K562 (cell line): Measurements from ENCODE around the gene NOD2. TPM values are rescaled to one million over a fixed set of nuclear protein-coding genes. Genes with fewer than 3 reads are reported as not detected.

Experiments
- ATAC-seq: fragments of 200-7000 bp; cut with Tn5 transposase; 3 replicates; pipeline ENCODE4 v1.9.1; 2020; ENCODE audit warnings: moderate library complexity
- BruUV-seq: library from RNA; stranded (reverse); fragments of 400-500 nt; replicated peaks from 2 replicates; lab custom pipeline; 2021; lab: Mats Ljungman, UMichigan
- CTCF ChIA-PET: fragments of 300-600 bp; formaldehyde crosslinking; extraction: SDS; loops from one replicate; lab custom pipeline; 2021; ENCODE audit warnings: low intra/inter-chr PET ratio; lab: Yijun Ruan, JAX
- POLR2A ChIA-PET: fragments of 300-600, 350-650 bp; sonication (Branson Sonifier 250); formaldehyde crosslinking; extraction: SDS; loops from one replicate; lab custom pipeline; 2021; ENCODE audit warnings: antibody characterized with exemption, inconsistent platforms; lab: Yijun Ruan, JAX
- DNase-seq, 4 experiments: peaks; one replicate each; pipeline versions ENCODE4 v3.0.0 to v3.0.0-alpha.2; 2011 to 2018; ENCODE audit warnings: low spot score in 3 of 4, mixed read lengths in 3 of 4; ENCODE audit errors: extremely low read depth in 1 of 4
- FAIRE-seq: peaks from 2 replicates; lab custom pipeline; 2011; peaks lifted over from hg19 to GRCh38; lab: Jason Lieb, UNC
- H2AFZ ChIP-seq: 2 replicates; pipeline ENCODE4 v1.6.0; 2011; ENCODE audit warnings: low read depth, low read length, control low read depth, inconsistent platforms
- H3K27ac ChIP-seq: fragments of 200-600 bp; 3 replicates; pipeline ENCODE4 v1.8.0; 2011; ENCODE audit warnings: low read depth, mild to moderate bottlenecking, control low read depth, inconsistent platforms, low read length, moderate library complexity, mixed read lengths; ENCODE audit errors: extremely low read depth
- H3K27me3 ChIP-seq, 2 experiments: fragments of 300-600 bp in 1 of 2; 2 replicates in 1 of 2; 3 replicates in 1 of 2; pipeline versions ENCODE4 v1.6.0 to v1.8.0; 2011; ENCODE audit warnings: inconsistent platforms in 2 of 2, low read length in 2 of 2, mild to moderate bottlenecking in 1 of 2, mixed read lengths in 1 of 2, moderate library complexity in 1 of 2; ENCODE audit not compliant: control insufficient read depth in 2 of 2, insufficient read depth in 2 of 2
- H3K36me3 ChIP-seq: fragments of 300-600 bp; 3 replicates; pipeline ENCODE4 v1.8.0; 2011; ENCODE audit warnings: mild to moderate bottlenecking, low read length, inconsistent platforms; ENCODE audit not compliant: control insufficient read depth, insufficient read depth
- H3K4me1 ChIP-seq, 2 experiments: fragments of 200-600 bp in 1 of 2; replicated peaks in 1 of 2; 2 replicates in 1 of 2; 3 replicates in 1 of 2; pipeline versions ENCODE4 v1.5.1 to v1.8.0; 2011; ENCODE audit warnings: inconsistent platforms in 2 of 2, low read length in 2 of 2, mild to moderate bottlenecking in 1 of 2, mixed read lengths in 1 of 2, moderate library complexity in 1 of 2; ENCODE audit not compliant: control insufficient read depth in 2 of 2, insufficient read depth in 2 of 2
- H3K4me2 ChIP-seq: 2 replicates; pipeline ENCODE4 v1.6.1; 2011; ENCODE audit warnings: low read length, control low read depth, inconsistent platforms, mixed read lengths; ENCODE audit not compliant: insufficient read depth
- H3K4me3 ChIP-seq: fragments of 200-600 bp; sonication (generic), shearing (Covaris generic); 2 replicates; pipeline ENCODE4 v1.5.1; 2016; ENCODE audit warnings: control low read depth, inconsistent platforms
- H3K79me2 ChIP-seq: fragments of 200-600 bp; 3 replicates; pipeline ENCODE4 v1.8.0; 2011; ENCODE audit warnings: low read length, inconsistent platforms; ENCODE audit not compliant: control insufficient read depth, insufficient read depth
- H3K9ac ChIP-seq, 2 experiments: 2 replicates each; pipeline versions ENCODE4 v1.6.0 to v1.6.1; 2011; ENCODE audit warnings: low read depth in 2 of 2, low read length in 2 of 2, control low read depth in 1 of 2, inconsistent platforms in 1 of 2, mild to moderate bottlenecking in 1 of 2, mixed read lengths in 1 of 2; ENCODE audit not compliant: insufficient read depth in 1 of 2
- H3K9me1 ChIP-seq: one replicate; pipeline ENCODE4 v1.6.0; 2011; ENCODE audit warnings: inconsistent platforms, mild to moderate bottlenecking, low read length, moderate library complexity; ENCODE audit not compliant: control insufficient read depth, insufficient read depth
- H3K9me3 ChIP-seq: replicated peaks from 2 replicates; pipeline ENCODE4 v1.5.1; 2011; ENCODE audit warnings: low read depth, low read length, inconsistent platforms; ENCODE audit not compliant: control insufficient read depth, insufficient read depth
- H4K20me1 ChIP-seq: replicated peaks from 2 replicates; pipeline ENCODE4 v1.6.1; 2011; ENCODE audit warnings: low read length, inconsistent platforms, mixed read lengths; ENCODE audit not compliant: control insufficient read depth, insufficient read depth
- BRF1 ChIP-seq: IDR thresholded peaks from 3 replicates; pipeline ENCODE4 v1.6.1; 2011; ENCODE audit warnings: borderline replicate concordance, mild to moderate bottlenecking; ENCODE audit not compliant: insufficient read length; ENCODE audit errors: extremely low read depth
- CBFA2T2 ChIP-seq: fragments of 450-650 bp; conservative IDR thresholded peaks from 2 replicates; pipeline ENCODE4 v1.6.1; 2017; ENCODE audit warnings: mild to moderate bottlenecking
- HMGN3 ChIP-seq: IDR thresholded peaks from 2 replicates; pipeline ENCODE4 v1.6.1; 2011; ENCODE audit warnings: borderline replicate concordance, low read depth, mild to moderate bottlenecking, mixed read lengths, low read length; ENCODE audit not compliant: insufficient read length; ENCODE audit errors: extremely low read depth
- KAT7 ChIP-seq: sonication (generic); formaldehyde crosslinking; IDR thresholded peaks from 2 replicates; pipeline ENCODE4 v1.8.0; 2022; ENCODE audit warnings: missing genetic modification reagents, mild to moderate bottlenecking, borderline replicate concordance
- NEUROD1 ChIP-seq: fragments of 150-350 bp; IDR thresholded peaks from 2 replicates; pipeline ENCODE4 v1.6.1; 2014; ENCODE audit warnings: borderline replicate concordance, low read length, low read depth; ENCODE audit not compliant: partially characterized antibody
- NFIC ChIP-seq: fragments of 450-650 bp; IDR thresholded peaks from 2 replicates; pipeline ENCODE4 v1.6.1; 2017; ENCODE audit warnings: mild to moderate bottlenecking, inconsistent platforms
- RBM25 ChIP-seq: fragments of 200-400 bp; formaldehyde crosslinking; IDR thresholded peaks from 2 replicates; pipeline ENCODE4 v1.6.1; 2018; ENCODE audit warnings: low read length, low read depth, moderate library complexity; ENCODE audit not compliant: severe bottlenecking
- SPI1 ChIP-seq: IDR thresholded peaks from 2 replicates; pipeline ENCODE4 v1.6.1; 2011; ENCODE audit warnings: low read depth, low read length, control low read depth, borderline replicate concordance
- TRIM24 ChIP-seq, 2 experiments: fragments of 450-650 bp; IDR thresholded peaks; 2 replicates each; pipeline ENCODE4 v1.6.1; 2016
- WGBS: fragments of 100-300 bp; shearing (Covaris generic); methylation state at CpG from one replicate; pipeline ENCODE4 v1.1.6; 2016; ENCODE audit warnings: low coverage, mixed read lengths; ENCODE audit not compliant: insufficient coverage; ENCODE audit errors: missing lambda C conversion rate; 5-methylcytosine and 5-hydroxymethylcytosine counted together
- in situ Hi-C: fragments of 300-500 bp; cut with MboI; formaldehyde crosslinking; loops from 4 replicates; pipeline ENCODE4 v1.15.0; 2018; ENCODE audit warnings: inconsistent platforms, mixed read lengths
- intact Hi-C: fragments of 100-400 bp; cut with micrococcal nuclease; formaldehyde crosslinking; loops from 2 replicates; pipeline ENCODE4 v1.14.2; 2022
- polyA plus RNA-seq, 8 experiments: library from polyadenylated mRNA; depleted of rRNA in 4 of 8; stranded (reverse) in 5 of 8; unstranded in 3 of 8; fragments of >200 nt; fragmentation: Nextera tagmentation in 2 of 8; fragmentation: Illumina TruSeq in 1 of 8; extraction: Ambion mirVana in 2 of 8; extraction: Trizol in 1 of 8; gene quantifications; 2 replicates each; pipeline versions ENCODE4 v1.2.1 to v1.2.3, GENCODE V29; 2011 to 2014; ENCODE audit warnings: inconsistent platforms in 1 of 8, missing spikeins in 1 of 8
- total RNA-seq, 7 experiments: library from RNA; depleted of rRNA in 6 of 7; stranded (reverse); fragments of >200 nt in 6 of 7; fragmentation: Illumina TruSeq in 2 of 7; extraction: Trizol in 2 of 7; gene quantifications; 2 replicates each; pipeline versions ENCODE4 v1.2.1 to v1.2.3, GENCODE V29; 2011 to 2021; ENCODE audit warnings: low replicate concordance in 1 of 7
- TF ChIP-seq, protein P1 (sequence below): fragments of 250-450 bp; sonication (Bioruptor Pico); IDR thresholded peaks from 2 replicates; pipeline ENCODE4 v1.4.0; 2020
- TF ChIP-seq, protein P2 (sequence below): IDR thresholded peaks from 3 replicates; pipeline ENCODE4 v1.6.1; 2011; ENCODE audit warnings: borderline replicate concordance, mild to moderate bottlenecking, moderate library complexity; ENCODE audit not compliant: insufficient read length; ENCODE audit errors: extremely low read depth
- TF ChIP-seq, protein P3 (sequence below), 3 experiments: fragments of 200-800 bp in 1 of 3; sonication (Bioruptor generic) in 1 of 3; sonication (generic) in 1 of 3; formaldehyde crosslinking in 1 of 3; IDR thresholded peaks; 2 replicates each; pipeline versions ENCODE4 v1.6.1 to v1.8.0; 2016 to 2022; ENCODE audit warnings: mild to moderate bottlenecking in 2 of 3, missing compliant biosample characterization in 2 of 3, missing genetic modification characterization in 2 of 3, missing genetic modification reagents in 1 of 3

The NOD2 gene
- total and polyA plus RNA-seq, 9 of the 15 experiments (the other 6 are each of a cell fraction or from before 2014, with no cell fraction given) = 0.04 TPM; not detected in 8

DNA sequence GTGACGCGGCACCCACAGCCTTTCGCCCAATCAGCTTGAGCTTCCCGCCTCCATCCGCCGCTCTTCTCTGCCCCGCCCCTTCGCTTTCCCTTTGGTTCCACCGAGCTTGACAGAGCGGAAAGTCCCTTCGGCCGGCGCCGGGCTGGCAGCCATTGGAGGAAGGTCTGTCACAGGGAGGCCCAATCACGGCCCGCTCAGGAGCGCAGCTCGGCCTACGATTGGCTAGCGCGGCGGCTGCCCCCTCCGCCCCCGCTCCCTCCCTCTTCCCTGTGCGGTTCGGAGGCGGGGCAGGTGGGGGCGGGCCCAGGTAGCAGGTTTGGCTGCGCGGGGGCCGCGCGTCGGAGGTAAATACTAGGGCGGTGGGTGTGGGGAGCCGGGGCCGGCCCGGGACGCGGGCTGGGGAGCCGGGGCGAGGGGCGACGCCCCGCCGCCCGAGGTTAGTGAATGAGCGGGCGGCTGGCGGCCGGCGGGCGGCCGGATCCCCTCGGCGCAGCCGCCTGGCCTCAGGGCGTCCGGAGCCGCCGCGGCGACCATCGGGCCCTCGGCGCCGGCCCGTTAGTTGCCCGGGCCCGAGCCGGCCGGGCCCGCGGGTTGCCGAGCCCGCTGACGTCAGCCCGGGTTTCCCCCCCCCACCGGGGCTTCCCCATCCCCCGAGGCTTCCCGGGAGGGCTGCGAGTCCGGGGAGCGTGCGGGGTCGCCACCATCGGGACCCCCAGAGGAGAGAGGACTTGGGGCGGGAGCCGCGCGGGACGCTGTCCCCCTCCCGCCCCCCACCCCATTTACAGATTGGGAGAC lies 48.6 kb downstream of the NOD2 start, which contains the start of gene CYLD (continued):
- peak; percentile 74 for TF ChIP-seq HMGN3
- TF ChIP-seq, protein P1, sequence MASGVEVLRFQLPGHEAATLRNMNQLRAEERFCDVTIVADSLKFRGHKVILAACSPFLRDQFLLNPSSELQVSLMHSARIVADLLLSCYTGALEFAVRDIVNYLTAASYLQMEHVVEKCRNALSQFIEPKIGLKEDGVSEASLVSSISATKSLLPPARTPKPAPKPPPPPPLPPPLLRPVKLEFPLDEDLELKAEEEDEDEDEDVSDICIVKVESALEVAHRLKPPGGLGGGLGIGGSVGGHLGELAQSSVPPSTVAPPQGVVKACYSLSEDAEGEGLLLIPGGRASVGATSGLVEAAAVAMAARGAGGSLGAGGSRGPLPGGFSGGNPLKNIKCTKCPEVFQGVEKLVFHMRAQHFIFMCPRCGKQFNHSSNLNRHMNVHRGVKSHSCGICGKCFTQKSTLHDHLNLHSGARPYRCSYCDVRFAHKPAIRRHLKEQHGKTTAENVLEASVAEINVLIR (CRISPR knock-in tag) = peak; percentile 41
- no peak for TF ChIP-seq BRF1
- TF ChIP-seq, all 486 proteins: peak for 72

DNA sequence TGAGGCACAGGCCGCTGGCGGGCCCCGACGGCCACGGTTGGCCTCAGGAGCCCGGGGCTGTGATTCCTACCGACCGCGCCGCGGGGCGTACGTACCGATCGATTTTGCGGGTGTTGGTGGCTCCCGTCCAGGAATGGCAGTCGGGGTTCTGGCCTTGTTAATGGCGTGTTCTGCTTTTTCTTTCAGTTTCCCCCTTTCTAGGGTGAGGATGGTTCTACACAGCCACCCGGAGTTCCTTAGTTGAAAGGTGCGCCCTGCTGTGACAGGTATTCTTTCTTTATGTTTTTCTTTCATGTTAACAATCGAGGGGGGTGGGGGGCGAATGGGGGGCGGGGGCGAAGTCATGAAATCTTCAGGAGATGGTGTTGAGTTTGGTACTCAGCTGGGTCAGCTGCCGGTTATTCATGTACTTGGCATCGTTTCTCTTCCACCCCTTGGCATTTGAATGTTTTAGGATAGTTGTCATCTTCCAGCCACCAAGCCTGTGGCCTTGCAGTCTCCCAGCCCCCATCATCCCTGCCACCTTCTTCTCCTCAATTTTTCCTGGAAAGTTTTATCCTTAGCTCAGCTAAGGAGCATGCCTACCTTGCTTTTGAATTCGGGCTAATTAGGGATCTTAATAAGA lies 49.3 kb downstream of the NOD2 start:
- Histone ChIP-seq H3K9ac (peak overlapping the region; percentile 50 to 89; a peak in 3 of 4 replicates), H4K20me1 (no peaks in the 10 kb centered on the region), H3K4me1 (peaks cover 5 to 11% of the 10 kb centered on the region in 2 experiments; a peak in 3 of 5 replicates), H2AFZ (peak overlapping the region; percentile 49; the same call in 1 of the 2 replicates), H3K27ac (no peak overlapping the region), H3K79me2 (no peaks in the 10 kb centered on the region), H3K9me3 (no peaks in the 10 kb centered on the region), H3K4me3 (peak overlapping the region; percentile 74), H3K36me3 (no peaks in the 10 kb centered on the region), H3K9me1 (no peaks in the 10 kb centered on the region), H3K27me3 (peaks cover 0 to 9% of the 10 kb centered on the region in 2 experiments; a peak in 1 of 5 replicates), H3K4me2 (peak overlapping the region; percentile 77)
- intact Hi-C loops (no loop called here), in situ Hi-C loops (no loop called here)
- CTCF ChIA-PET = no interaction called here
- FAIRE-seq = no peak
- BruUV-seq = no TSS peak
- peak; percentile 16 to 31 (median 20) for DNase-seq
- POLR2A ChIA-PET = no interaction called here
- ATAC-seq = no peak
- 4% methylated on average over 13 of the region's 28 CpGs for WGBS
- peak; percentile 71 for TF ChIP-seq RBM25
- TF ChIP-seq, protein P2, sequence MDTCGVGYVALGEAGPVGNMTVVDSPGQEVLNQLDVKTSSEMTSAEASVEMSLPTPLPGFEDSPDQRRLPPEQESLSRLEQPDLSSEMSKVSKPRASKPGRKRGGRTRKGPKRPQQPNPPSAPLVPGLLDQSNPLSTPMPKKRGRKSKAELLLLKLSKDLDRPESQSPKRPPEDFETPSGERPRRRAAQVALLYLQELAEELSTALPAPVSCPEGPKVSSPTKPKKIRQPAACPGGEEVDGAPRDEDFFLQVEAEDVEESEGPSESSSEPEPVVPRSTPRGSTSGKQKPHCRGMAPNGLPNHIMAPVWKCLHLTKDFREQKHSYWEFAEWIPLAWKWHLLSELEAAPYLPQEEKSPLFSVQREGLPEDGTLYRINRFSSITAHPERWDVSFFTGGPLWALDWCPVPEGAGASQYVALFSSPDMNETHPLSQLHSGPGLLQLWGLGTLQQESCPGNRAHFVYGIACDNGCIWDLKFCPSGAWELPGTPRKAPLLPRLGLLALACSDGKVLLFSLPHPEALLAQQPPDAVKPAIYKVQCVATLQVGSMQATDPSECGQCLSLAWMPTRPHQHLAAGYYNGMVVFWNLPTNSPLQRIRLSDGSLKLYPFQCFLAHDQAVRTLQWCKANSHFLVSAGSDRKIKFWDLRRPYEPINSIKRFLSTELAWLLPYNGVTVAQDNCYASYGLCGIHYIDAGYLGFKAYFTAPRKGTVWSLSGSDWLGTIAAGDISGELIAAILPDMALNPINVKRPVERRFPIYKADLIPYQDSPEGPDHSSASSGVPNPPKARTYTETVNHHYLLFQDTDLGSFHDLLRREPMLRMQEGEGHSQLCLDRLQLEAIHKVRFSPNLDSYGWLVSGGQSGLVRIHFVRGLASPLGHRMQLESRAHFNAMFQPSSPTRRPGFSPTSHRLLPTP = no peak
- no peak for TF ChIP-seq NEUROD1
- 0 out of 2 replicates have a peak, but pooled peaks have one; percentile 4 for TF ChIP-seq SPI1
- TF ChIP-seq KAT7 (CRISPR knock-in tag) = 0 out of 2 replicates have a peak, but pooled peaks have one; percentile 8
- TF ChIP-seq, protein P3, sequence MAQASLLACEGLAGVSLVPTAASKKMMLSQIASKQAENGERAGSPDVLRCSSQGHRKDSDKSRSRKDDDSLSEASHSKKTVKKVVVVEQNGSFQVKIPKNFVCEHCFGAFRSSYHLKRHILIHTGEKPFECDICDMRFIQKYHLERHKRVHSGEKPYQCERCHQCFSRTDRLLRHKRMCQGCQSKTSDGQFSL (CRISPR knock-in tag; IDR thresholded peaks at IDR 0.05) = 0 out of 2 replicates have a peak, but pooled peaks have one; percentile 10
- TF ChIP-seq, protein P3 (tag; IDR thresholded peaks at IDR 0.05) = no peak
- no peak for TF ChIP-seq HMGN3
- TF ChIP-seq TRIM24 (IDR thresholded peaks at IDR 0.05) = no peak
- peak; percentile 57 for TF ChIP-seq NFIC
- TF ChIP-seq CBFA2T2 = no peak
